HG03342 (cell line): Measurements from ENCODE around the gene LRRC23.
"Not testable (repeated sequence)": the region's sequence is repeated elsewhere in the genome, so short reads cannot be mapped to it uniquely, and the experiment has no call there.

ENCODE experiments used
- ATAC-seq: cut with Tn5 transposase; IDR thresholded peaks from one replicate; pipeline ENCODE4 v1.9.1; 2021; ENCODE audit warnings: mild to moderate bottlenecking, moderate library complexity; ENCODE audit not compliant: unreplicated experiment

Gene LRRC23

GRCh38 chr12:6899837-6900519 lies 4.6 kb upstream of the LRRC23 start:
- no peak for ATAC-seq

DNA sequence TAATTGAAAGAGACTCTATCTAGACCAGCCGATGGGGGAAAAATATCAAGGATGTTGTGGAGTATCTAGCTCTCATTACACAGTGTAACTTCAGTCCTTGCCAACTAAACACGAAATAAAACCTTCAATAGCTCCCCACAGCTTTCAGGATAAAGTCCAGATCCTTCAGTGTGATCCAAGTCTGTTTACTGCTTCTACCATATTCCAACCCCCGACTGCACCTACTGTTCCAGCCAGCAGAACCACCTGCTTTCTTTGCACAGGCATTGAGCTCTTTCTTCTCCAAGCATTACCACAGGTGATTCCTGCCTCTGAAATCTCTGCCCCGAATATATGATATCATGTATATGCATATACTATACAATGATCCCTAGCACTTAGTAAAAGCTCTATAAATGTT lies 2.2 kb upstream of the LRRC23 start:
- ATAC-seq: no peak

GRCh38 chr12:6903722-6904121 lies 900 bp upstream of the LRRC23 start:
- ATAC-seq: no peak

DNA sequence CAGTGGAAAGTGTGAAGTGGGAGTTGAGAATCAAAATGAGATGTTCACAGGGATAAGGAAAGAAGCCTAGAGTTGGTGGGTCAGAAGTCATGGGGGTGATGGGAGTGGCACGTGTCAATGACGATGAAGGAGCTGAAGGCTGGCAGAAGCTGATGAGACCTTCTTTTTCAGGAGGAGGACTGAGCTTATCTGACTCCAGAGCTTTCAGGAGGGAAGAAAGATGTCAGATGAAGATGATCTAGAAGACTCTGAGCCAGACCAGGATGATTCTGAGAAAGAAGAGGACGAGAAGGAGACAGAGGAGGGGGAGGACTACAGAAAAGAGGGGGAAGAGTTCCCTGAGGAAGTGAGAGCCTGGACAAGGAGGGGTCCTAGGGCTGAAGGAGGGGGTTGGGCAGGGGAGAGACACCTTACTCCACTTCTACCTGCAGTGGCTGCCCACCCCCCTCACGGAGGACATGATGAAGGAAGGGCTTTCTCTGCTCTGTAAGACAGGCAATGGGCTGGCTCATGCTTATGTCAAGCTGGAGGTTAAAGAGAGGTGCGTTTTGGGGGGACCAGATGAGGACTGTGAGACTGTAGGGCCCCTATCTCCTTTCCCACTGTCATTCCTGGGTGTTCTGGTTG lies 905 bp downstream of the LRRC23 start:
- no peak for ATAC-seq

DNA sequence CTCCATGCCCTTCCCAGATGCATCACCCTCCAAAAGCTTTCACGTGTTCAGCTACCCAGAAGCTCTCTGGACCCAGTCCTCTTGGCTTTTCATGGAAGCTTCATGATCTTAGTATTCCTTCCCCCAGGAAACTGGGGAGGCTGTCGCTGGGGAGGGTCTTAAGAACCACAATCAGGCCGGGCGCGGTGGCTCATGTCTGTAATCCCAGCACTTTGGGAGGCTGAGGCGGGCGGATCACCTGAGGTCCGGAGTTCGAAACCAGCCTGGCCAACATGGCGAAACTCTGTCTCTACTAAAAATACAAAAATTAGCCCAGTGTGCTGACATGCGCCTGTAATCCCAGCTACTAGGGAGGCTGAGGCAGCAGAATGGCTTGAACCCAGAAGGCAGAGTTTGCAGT lies 3.5 kb downstream of the LRRC23 start:
- not testable (repeated sequence) for ATAC-seq

GRCh38 chr12:6909421-6910145 lies 5.0 kb downstream of the LRRC23 start:
- ATAC-seq: no peak

DNA sequence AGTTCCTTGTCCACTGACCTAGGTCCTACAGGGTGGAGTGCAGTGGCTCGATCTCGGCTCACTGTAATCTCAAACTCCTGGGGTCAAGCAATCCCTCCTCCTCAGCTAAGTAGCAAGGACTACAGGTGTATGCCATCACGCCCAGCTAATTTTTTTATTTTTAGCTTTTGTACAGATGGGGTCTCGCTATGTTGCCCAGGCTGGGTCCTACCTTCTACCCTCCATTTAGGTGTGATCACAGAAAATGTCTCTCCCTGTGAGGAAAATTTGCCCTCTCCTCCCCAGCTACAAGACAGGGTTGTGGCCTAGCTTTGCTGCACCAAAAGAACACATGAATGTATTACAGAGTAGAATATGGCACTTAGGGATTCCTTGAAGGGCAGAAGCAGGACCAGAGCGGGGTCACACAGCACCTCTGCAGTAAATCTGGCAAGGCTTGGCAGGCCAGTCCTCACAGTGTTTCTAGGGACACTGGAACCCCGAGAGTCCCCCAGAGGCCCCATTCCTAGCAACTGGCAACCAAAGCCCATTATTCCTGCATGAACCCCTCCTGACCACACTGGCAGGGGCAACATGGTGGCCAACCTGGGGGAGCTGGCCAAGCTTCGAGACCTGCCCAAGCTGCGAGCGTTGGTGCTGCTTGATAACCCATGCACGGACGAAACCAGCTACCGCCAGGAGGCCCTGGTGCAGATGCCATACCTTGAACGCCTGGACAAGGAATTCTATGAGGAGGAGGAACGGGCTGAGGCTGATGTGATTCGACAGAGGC lies 7.7 kb downstream of the LRRC23 start:
- ATAC-seq: no peak

- ATAC-seq: no peak
Measured at GRCh38 chr12:6914246-6914946, 9.8 kb downstream of the LRRC23 start, which contains the start of gene ENO2. ENO2 (plus strand) TSS chr12:6914580; CDS start chr12:6915833, 1,253 bp downstream.

DNA sequence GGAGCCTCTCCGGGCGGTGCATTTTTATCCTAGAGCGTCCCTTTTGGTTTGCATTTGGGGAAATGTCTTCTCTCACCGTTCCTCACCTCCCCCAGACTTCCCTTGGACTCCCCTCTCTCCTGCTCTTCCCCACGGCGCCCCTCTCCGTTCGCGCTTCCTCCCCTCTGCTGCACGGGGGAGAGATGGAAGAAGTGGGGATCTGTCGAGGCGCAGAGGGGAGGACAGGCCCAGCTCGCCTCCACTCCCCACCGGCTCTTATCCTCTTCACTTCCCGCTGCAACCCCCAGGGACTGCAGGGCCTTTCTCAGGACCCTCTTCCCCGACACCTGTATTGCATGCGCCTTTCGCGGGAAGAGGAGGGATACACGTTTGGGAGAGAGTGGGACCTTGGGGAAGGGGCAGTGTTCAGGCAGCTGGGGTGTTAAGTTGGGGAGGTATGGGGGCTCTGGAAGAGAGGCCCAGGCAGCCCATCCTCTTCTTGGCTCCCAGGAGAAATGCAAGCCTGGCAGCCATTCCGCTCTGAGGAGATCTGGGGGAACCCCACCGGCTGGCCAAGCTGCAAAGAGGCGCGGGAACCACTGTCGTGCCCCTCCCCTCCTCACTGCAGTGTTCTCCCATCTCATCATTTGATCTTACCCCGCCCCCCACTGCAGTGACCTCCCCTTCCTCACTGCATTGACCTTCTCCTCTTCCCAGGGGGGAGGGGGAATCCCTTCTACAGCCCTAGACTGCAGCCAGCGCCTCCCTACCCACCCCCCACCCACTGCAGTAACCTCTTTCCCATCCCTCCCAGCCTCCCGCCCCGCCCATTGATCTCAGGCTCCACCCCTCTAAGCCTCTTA lies 10.5 kb downstream of the LRRC23 start:
- no peak for ATAC-seq

DNA sequence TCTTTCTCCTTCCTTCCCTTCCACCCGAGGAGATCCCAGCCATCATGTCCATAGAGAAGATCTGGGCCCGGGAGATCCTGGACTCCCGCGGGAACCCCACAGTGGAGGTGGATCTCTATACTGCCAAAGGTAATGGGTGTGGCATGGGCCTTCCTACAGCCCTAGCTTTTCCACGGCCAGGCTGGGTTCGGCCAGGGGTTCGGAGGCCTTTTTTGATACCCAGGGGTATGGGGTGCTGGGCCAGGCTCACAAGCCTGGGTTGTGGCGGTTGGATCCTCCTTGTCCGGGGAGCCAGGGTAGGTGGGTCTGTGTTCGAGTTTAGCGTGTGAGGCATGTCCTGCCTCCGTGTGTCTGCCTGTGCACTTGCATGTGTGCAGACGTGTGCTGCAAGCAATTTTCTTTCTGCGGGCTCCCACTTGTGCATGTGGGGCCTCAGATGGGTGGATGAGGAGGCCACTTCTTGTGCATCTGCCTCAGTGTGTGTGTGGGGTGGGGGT lies 11.2 kb downstream of the LRRC23 start:
- ATAC-seq: no peak

GRCh38 chr12:6916426-6917200 lies 12.0 kb downstream of the LRRC23 start:
- ATAC-seq: no peak

DNA sequence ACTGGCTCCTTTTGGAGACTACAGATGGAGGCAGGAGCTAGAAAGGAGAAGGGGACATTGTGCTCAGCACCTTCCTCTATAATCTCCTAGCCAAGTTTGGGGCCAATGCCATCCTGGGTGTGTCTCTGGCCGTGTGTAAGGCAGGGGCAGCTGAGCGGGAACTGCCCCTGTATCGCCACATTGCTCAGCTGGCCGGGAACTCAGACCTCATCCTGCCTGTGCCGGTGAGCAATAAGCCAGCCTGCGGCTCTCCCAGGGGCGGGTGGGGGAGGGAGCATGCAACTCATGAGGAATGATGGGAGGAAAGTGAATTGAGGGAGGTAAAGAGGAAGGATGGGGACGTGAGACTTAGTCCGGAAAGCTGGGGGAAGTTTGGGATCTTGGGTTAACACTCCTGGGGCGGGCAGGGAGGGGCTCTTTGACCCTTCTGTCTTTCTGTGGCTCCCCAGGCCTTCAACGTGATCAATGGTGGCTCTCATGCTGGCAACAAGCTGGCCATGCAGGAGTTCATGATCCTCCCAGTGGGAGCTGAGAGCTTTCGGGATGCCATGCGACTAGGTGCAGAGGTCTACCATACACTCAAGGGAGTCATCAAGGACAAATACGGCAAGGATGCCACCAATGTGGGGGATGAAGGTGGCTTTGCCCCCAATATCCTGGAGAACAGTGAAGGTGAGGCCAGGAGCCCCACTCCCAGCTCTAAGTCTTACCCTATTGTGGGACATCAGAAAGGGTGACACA lies 13.0 kb downstream of the LRRC23 start:
- no peak for ATAC-seq

GRCh38 chr12:6919588-6919987 lies 15.0 kb downstream of the LRRC23 start:
- ATAC-seq: no peak

- ATAC-seq: no peak
Measured at GRCh38 chr12:6921539-6921938, 16.9 kb downstream of the LRRC23 start.

- ATAC-seq: no peak
Measured at GRCh38 chr12:6921996-6922946, 17.6 kb downstream of the LRRC23 start.

- ATAC-seq: no peak
Measured at GRCh38 chr12:6923003-6923732, 18.5 kb downstream of the LRRC23 start.
